NCI-H2196 treated with DMSO at 0.1 percent for 48 hours (cell line): ENCODE measurements around the gene ABHD4.
"Not testable (repeated sequence)": the region's sequence is repeated elsewhere in the genome, so short reads cannot be mapped to it uniquely, and the experiment has no call there.

ENCODE experiments used
- DNase-seq: peaks from one replicate; lab custom pipeline; 2025; ENCODE audit not compliant: unreplicated experiment; lab: John Stamatoyannopoulos, UW

Gene ABHD4

GRCh38 chr14:22589096-22589839 lies 8.8 kb upstream of the ABHD4 start, which contains the start of gene DAD1:
DAD1 (minus strand) TSS chr14:22589224; CDS start chr14:22589157, 67 bp downstream.
- DNase-seq, result peak; percentile 98

DNA sequence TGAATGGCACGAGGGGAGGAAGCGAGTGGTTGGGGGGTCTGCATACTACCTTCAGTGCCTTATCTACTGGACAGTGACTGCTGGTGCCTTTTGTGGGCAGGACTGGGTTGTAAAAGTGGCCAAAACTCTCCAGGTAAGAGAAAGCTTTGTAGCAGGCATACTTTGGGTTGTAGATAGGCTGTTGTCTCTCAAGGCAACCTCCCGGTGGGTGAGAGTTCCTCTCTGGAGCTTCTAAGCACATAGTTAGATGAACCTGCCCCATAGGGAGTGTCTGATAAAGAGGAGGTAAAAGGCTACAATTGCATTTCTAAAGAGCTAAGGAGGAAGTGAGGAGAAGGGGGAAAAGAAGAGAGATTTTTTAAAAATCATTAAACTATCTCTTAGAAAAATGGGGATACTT lies 4.9 kb upstream of the ABHD4 start:
- no peak for DNase-seq

- no peak for DNase-seq
Observed at GRCh38 chr14:22593601-22594000, 4.5 kb upstream of the ABHD4 start.

DNA sequence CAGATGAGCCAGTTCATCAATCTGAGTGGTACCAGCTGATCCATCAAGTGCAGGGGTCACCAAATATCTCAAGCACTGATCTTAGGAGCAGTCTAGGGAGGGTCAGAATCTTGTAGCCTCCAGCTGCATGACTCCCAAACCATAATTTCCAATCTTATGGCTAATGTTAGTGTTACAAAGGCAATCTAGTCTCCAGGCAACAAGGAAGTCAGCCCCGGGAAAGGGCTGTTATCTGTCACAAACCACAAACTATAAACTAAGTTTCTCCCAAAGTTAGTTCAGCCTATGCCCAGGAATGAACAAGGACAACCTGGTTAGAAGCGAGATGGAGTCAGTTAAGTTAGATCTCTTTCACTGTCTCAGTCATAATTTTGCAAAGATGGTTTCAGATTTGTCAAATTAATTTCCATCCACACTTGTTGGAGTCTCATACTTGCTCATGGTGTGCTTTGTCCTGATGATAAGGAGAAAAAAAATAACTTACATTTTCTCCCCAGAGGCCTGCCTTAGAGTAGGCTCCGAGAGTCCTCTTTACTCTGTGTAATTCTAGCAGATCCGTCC lies 3.9 kb upstream of the ABHD4 start:
- DNase-seq, result no peak

DNA sequence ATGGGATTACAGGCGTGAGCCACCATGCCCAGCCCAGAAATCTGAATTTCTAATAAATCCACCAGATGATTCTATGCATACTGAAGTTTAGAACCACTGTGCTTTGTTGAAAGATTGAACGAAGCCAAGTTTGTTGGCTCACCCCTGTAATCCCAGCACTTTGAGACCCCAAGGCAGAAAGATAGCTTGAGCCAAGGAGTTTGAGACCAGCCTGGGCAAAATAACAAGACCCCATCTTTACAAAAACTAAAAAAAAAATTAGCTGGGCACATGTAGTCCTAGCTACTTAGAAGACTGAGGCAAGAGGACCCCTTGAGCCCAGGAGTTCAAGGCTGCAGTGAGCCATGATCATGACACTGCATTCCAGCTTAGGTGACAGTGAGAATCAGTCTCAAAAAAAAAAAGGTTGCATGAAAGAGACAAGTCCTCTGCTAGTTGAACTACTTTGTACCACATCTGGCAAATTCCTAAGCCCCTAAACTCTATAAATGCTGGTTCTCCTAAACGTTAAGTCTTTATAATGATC lies 1.7 kb upstream of the ABHD4 start:
- no peak for DNase-seq

GRCh38 chr14:22597265-22597664 lies 835 bp upstream of the ABHD4 start:
- no peak for DNase-seq

DNA sequence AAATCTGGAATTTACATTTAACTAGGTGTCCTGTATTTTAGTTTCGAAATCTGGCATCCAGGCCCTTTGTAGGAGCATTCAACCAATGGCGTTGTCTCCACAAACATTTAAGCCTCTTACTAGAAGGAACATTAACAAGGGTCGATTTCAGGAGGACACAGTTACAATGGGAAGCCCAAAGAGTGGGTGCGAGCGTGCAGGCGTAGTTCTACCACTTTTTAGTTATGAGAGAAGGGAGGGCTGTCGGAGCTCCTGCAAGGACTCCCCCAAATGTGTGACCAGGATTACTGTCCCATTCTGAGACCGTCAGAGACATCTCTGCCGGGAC lies 365 bp upstream of the ABHD4 start:
- DNase-seq, result no peak

- no peak for DNase-seq
Observed at GRCh38 chr14:22598896-22599244, 770 bp downstream of the ABHD4 start.

- DNase-seq, result no peak
Observed at GRCh38 chr14:22599349-22599748, 1.2 kb downstream of the ABHD4 start.

GRCh38 chr14:22600027-22600426 lies 1.9 kb downstream of the ABHD4 start:
- no peak for DNase-seq

DNA sequence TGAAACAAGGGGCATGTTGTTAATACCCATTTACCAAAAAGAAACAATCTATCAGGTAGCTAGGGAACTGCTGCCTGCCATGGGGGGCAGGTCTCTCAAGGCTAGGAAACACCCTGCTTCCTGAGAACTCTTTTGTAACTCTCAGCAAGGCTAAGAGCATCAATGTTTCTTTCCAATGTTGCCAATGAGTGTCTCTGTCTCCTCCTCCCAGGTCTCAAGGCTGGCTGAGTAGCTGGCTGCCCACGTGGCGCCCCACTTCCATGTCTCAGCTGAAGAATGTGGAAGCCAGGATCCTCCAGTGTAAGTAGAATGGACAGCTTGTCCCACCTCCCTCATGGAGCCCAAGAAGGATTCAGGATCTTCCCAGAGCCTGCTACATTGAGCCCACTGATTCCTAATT lies 3.4 kb downstream of the ABHD4 start:
- DNase-seq, result no peak

GRCh38 chr14:22601996-22602395 lies 3.9 kb downstream of the ABHD4 start:
- DNase-seq, result no peak

- DNase-seq, result no peak
Observed at GRCh38 chr14:22602862-22603261, 4.8 kb downstream of the ABHD4 start.

- DNase-seq, result no peak
Observed at GRCh38 chr14:22606380-22606779, 8.3 kb downstream of the ABHD4 start.

- DNase-seq, result no peak
Observed at GRCh38 chr14:22607291-22607690, 9.2 kb downstream of the ABHD4 start.

GRCh38 chr14:22610931-22611330 lies 12.8 kb downstream of the ABHD4 start:
- DNase-seq, result no peak

- no peak for DNase-seq
Observed at GRCh38 chr14:22613106-22613695, 15.1 kb downstream of the ABHD4 start.

DNA sequence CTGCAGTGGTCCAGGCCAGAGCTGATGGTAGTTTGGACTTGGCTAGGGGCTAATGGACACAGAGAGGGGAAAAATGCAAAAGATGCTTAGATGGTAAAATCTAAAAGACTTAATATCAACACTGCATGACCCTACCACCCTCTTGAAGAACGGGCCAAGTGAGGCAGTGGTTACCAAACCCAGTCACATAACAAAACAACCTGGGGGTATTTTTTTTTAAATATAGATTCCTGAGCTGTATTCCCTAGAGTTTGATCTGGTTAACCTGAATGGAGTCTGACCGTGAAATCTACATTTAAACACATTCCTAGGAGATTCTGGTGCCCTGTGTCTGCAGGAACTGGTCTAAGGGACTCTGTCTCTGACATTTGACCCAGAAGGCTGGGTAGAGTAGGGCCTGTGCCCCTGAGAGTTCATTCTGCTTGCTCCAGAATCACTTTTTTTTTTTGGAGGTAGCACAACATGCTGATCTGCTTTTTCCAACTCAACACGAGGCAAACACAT lies 15.7 kb downstream of the ABHD4 start:
- no peak for DNase-seq

- no peak for DNase-seq
Observed at GRCh38 chr14:22614240-22614799, 16.2 kb downstream of the ABHD4 start.

- not testable (repeated sequence) for DNase-seq
Observed at GRCh38 chr14:22615765-22616164, 17.7 kb downstream of the ABHD4 start.

DNA sequence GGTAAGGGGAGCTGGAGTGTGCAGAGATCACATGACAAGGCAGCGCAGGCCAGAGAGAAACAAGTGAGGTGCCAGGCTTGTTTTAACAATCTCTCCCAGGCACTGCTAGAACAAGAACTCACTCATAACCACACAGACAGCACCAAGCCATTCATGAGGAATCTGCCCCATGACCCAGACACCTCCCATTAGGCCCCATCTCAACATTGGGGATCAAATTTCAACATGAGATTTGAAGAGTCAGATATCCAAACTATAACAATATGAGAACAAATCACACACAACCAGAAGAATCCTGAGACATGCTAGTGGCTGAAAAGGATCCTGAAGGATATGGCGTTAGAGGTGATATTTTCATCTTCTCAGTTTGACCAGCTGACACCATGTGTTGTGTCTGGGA lies 24.2 kb downstream of the ABHD4 start:
- DNase-seq, result no peak

- DNase-seq, result no peak
Observed at GRCh38 chr14:22623047-22623446, 24.9 kb downstream of the ABHD4 start.
